Activated CD4-positive, alpha-beta T cell treated with anti-CD3 and anti-CD28 coated beads, Interleukin-2, amount 50 U/mL, for 24 hours (primary cell): ENCODE data around the gene BORCS8.
"Not testable (repeated sequence)": the region's sequence is repeated elsewhere in the genome, so short reads cannot be mapped to it uniquely, and the experiment has no call there.

Experiments
- DNase-seq, 2 donors: peaks; one replicate each; pipeline ENCODE4 v3.0.0-alpha.2; 2020; ENCODE audit warnings: low read depth in 1 of 2, low spot score in 1 of 2

Gene BORCS8

DNA sequence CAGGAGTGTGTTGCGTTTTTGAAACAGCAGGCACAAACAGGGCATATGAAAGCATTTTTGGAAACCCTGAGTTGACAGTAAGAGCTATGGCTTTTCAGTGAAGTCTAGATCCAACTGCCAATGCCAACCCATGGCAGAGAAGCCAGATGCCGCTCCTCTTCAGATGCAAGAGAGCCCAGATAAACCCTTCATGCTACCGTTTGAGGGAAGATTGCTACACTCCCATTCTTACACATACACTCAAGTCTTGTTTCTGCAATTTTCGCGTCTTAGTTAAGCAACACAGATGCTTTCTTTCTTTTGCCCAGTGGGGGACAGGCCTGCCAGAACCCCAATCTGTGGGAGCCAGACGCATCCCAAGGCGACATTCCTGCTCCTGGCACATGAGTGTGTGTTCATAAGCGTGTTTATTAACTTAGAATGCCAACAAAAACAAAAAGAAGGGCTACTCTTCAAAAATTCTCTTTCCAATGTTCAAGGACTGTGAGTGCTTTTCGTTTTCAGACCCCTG lies 10.4 kb downstream of the BORCS8 start:
- DNase-seq = no peak

DNA sequence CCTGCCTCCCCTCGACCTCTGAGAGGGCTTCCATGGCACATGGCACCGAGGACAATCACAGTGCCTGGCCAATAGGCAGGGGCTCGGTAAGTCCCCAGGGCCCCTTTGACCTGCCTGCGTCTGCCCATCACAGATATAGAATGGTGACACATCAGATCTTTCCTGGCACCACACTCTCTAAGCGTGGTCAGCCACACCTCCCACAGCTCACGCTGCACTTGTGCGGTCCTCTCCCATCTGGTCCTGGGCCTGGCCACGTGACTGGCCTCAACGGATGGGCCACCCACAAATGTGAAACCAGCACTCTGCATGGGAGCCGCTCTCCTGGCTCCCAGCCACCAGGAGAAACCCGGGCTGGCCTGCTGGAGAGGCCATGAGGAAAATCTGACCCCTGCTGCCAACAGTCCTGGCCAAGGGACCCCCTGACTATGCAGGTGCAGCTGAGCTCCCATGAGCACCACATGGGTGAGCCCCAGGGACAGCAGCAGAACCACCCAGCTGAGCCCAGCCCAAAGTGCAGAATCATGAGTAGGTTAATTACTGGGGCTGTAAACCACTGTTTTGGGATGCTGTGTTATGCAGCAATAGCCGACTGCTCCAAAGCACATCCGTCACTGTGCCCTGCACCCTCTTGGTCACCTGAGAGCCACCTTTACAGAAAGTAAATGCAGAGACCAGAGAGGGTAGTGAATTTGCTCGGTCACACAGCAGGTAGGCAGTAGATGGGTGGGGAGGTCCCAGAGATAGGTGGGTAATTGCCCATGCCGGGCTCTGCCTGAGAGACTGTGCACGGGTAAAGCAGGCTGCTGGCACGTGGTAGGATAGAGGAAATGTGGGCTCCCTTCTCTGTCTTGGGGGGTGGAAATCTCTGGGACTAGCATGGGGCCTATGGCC lies 12.2 kb downstream of the BORCS8 start:
- DNase-seq = no peak

DNA sequence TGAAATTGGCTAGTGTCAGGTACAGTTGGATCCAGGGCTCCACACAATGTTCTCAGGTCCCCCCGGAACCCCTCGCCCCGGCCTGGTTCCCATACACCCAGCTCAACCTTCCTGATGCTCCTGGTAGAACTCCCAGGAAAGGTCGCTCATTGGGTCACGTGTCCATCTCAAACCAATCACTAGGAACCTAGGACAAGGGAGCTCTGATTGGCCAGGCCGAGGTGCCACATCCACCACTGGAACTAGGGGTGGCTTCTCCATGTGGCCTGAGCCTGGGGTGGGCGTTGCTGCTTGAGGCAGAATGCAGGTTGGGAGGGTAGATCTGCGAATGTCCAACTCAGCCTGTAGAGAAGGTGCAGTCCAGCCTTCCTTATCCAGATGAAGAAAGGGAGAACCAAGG lies 15.0 kb downstream of the BORCS8 start:
- no peak for DNase-seq

DNA sequence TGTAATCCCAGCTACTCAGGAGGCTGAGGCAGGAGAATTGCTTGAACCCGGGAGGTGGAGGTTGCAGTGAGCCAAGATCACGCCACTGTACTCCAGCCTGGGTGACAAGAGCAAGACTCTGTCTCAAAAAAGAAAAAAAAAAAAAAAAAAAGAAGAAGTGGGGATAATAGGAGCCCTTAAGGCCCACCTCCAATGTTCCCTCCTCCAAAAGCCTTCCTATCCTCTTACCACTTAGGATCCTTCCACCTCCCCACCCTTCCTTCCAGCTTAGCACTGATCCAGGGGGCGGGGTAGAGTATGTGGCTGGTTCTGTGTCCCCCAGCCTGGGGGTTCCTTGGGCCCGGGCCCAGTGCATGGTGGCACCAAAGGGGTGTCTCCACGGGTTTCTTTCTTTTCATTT lies 18.7 kb downstream of the BORCS8 start:
- DNase-seq = not testable (repeated sequence)

DNA sequence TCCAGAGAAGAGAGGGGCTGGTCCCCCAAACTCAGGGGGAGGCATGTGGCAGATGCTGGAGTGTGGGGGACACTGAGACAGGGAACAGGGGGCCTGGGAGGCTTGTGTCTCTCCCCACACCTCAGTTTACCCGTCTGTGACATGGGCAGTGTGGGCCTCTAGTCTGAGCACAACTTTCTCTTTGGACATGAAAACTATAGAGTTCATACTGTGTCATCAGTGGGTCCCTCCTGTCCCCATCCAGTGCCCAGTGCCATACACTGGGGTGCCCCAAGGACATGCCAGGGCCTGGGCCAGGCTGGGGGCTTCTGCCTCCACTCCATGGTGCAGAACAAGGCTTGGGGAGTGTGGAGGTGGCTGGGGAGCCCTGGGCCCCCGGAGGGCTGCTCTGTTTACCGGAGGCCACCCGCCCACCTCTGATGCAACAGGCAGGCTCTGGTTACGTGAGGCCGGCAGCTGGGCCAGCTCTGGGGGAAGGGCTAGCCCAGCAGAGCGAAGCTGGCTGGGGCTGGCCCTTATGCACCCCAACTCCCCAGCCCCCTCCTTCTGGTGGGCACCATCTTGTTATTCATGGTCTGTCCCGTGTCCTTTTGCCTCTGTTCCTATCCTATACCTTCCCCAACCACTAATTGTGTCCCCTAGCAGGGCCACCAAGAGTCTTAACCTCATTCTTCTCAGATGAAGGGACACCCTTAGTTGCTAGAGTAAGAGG lies 20.0 kb downstream of the BORCS8 start:
- DNase-seq = no peak

DNA sequence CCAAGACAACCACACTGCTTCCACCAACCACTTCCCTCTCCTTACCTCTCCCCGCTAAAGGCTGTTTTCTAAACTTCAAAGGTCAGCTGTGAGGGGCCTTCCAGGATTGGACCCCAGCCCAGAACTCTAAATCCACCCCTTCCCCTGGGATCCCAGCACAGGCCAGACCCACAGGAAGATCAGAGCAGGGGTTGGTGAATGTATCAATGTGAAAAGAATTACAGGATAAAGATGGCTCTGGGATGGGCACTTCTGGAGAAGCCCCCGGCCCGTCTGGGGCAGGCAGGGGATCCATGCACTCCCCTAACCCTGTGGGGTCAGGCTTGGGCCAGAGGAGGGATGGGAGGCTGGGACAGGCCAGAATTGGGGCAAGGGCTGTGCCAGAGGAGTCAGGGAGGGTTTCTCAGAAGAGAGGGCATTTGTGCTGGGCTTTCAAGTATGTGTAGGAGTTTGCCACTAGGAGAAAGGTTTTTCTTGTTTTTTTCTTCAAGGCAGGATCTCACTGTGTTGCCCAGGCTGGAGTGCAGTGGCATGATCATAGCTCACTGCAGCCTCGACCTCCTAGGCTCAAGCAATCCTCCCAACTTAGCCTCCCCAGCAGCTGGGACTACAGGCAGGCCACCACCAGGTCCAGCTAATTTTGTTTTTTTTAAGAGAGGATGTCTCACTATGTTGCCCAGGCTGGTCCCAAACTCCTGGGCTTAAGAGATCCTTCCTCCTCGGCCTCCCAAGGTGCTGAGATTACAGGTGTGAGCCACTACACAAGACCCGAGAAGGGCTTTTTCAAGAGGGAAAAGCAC lies 20.9 kb downstream of the BORCS8 start:
- no peak for DNase-seq

DNA sequence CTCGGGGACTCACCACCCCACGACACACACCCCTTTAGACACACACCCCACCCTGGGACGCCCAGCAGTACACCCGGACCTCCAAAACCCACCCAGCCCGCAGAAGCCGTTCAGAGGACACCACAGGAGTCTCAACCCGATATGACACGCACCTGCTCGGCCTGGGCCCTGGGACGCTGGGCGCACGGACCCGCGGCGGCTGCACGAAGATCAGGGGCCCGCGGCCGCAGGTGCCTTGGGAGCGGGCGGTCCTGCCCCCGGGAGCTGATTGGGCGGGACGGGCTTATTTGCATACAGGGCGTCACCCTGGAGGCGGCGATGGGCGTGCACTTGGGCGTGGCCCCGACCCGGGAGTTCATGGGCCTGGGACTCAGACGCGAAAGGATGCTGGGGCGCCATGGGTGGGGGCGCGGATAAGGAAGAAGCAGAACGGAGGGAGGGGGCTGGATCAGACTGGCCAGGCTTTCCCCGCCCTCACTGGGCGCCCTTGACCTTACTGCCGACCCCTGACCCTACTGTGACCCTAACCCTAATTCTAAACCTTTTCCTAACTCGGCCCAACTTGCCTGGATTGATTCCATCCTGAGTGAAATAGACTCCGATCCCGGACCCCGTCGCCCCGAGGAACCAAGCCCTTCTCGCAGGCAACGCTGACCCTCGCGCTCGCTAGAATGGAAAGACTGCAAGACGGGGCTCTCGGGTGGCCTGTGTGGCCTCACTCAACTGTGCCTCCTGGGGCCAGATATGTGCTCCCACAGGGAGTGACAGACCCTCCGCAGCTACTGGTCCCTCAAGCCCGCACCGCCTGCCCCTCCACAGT lies 21.7 kb downstream of the BORCS8 start, which contains the start of gene MEF2B:
Gene MEF2B (minus strand): TSS at position 211 of the 820 bp plus-strand sequence. CDS start 19,528 bp downstream, outside the sequence.
- DNase-seq = peak; percentile 39 to 78

DNA sequence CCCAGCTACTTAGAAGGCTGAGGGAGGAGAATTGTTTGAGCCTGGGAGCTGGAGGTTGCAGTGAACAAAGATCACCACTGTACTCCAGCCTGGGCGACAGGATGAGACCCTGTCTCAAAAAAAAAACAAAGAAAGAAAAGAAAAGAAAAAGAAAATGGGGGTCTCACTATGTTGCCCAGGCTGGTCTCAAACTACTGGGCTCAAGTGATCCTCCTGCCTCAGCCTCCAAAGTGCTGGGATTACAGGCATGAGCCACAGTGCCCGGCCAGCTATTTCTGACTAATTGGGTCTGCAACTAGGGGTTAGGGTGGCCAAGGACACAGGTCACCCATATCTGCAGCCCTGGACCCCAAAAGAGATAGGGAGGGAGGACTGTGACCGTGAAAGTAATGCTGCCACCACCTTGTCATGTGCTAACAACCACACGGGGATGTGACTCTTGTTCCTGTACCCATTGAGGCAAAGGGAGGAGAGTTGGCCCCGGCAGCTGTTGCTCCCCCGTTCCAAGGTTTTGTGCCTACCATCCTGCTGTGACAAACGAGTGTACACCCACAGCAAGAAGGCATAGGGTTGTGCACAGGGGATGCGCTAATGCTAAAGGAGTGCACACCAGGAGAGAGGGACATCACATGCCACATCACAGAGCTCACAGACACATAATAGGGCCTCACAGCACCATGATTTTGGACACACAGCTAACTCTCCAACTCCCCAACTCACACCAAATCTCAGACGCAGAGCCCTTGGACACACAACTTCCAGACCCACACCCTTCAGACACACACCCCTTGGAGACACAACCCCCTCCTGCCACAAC lies 22.5 kb downstream of the BORCS8 start:
- DNase-seq = no peak

DNA sequence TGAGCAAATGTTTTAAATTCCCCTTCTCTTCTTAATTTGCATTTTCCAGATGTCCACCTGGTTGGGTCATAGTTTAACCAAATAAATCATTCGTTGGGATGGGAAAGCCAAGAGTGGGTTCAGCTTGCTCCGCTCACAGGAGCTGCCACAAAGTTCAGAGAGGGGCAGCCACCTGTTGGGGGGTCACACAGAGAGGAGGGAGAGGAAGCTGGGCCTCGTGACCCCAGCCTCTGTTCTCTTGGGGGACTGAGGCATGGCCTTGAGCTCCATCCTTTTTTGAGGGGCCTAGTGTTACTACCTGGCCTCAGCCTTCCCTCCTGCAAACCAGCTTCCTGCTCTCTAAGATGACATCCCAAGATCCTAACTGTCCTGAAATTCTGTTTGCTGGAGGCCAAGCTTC lies 24.3 kb downstream of the BORCS8 start:
- DNase-seq = no peak

DNA sequence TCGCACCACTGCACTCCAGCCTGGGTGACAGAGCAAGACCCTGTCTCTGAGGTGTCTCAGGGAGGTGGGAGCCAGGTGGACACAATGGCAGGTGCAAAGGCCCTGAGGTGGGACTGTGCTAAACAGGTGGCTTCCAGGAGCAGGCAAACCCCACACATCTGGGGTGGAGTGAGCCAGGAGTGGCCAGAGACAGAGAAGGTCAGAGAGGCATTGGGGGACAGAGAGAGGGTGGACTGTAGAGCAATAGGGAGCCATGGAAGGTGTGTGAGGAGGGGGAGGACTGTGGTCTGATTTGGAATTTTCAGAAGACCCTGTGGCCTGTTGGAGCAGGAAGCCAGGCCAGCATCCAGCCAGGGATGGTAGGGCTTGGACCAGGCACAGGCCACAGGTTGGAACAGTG lies 26.6 kb downstream of the BORCS8 start:
- no peak for DNase-seq

GRCh38 chr19:19162495-19162894 lies 29.5 kb downstream of the BORCS8 start:
- DNase-seq = no peak

DNA sequence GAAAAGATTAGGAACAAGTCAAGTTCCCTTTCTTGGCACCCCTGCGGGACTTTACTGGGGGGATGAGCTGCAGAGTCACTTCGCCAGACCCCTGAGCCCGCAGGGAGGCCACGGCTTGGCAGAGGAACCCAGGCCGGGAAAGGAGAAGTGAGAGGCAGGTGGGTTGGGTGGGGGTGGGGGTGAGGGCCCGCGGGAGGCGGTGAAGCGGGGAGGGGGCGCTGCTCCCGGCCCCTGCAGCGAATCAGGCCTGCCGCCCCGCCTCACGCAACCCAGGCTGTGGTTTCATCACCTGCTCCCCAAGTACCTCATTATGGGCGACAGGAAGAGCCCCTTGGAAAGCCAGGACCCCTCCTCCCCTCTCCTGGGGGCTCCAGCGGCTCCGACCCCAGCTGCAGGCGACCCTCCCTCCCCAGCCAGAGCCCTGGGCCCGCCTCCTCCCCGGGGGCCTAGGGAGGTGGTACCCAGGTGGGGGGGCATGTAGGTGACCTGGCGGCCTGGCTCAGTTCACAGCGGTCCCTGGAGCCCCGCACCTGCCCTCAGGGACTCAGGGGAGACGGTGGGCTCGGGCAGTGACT lies 31.4 kb downstream of the BORCS8 start:
- no peak for DNase-seq

DNA sequence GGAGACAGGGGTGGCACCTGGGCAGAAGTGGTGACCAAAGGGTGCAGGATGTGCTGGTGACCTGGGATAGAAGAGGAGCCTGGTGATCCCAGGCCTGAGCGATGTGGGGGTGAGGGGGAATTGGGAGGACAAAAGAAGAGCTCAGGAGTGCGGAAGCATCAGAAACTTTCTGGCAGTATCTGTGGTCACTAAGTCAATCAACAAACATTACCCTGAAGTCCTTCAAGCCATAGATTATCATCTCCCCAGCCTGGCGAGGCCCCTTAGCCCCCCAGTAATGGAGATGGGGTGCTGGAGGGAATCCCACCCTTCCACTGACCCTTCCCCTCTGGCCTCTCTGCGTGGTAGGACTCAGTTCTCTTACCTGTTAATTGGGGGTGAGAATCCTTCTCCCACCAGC lies 32.4 kb downstream of the BORCS8 start:
- DNase-seq = no peak

GRCh38 chr19:19157808-19158207 lies 34.1 kb downstream of the BORCS8 start:
- no peak for DNase-seq

- no peak for DNase-seq
Measured at GRCh38 chr19:19155495-19156219, 36.3 kb downstream of the BORCS8 start.

- no peak for DNase-seq
Measured at GRCh38 chr19:19154768-19155494, 37.0 kb downstream of the BORCS8 start.

GRCh38 chr19:19152668-19153384 lies 39.1 kb downstream of the BORCS8 start:
- no peak for DNase-seq
